Astrocyte of the cerebellum (primary cell): ENCODE results near the gene TNIP1.
A peak's percentile ranks its signal among the peaks of the same experiment; 100 is the strongest.

ENCODE experiments used
- DNase-seq: peaks from one replicate; pipeline ENCODE4 v3.0.0-alpha.2; 2011; ENCODE audit warnings: low read depth
- H3K4me3 ChIP-seq: 2 replicates; pipeline ENCODE4 v1.5.1; 2011; ENCODE audit warnings: mild to moderate bottlenecking, low read depth, low read length, moderate library complexity
- in situ Hi-C: cut with HindIII; loops from 2 replicates; pipeline ENCODE4 v1.10.0; 2017; ENCODE audit warnings: low sequenced_read_pairs
- TF ChIP-seq, protein P1 (sequence below): IDR thresholded peaks from 2 replicates; pipeline ENCODE4 v1.5.1; 2012; ENCODE audit warnings: low read length, low read depth, moderate library complexity, mild to moderate bottlenecking; ENCODE audit errors: missing control alignments

TNIP1 gene

DNA sequence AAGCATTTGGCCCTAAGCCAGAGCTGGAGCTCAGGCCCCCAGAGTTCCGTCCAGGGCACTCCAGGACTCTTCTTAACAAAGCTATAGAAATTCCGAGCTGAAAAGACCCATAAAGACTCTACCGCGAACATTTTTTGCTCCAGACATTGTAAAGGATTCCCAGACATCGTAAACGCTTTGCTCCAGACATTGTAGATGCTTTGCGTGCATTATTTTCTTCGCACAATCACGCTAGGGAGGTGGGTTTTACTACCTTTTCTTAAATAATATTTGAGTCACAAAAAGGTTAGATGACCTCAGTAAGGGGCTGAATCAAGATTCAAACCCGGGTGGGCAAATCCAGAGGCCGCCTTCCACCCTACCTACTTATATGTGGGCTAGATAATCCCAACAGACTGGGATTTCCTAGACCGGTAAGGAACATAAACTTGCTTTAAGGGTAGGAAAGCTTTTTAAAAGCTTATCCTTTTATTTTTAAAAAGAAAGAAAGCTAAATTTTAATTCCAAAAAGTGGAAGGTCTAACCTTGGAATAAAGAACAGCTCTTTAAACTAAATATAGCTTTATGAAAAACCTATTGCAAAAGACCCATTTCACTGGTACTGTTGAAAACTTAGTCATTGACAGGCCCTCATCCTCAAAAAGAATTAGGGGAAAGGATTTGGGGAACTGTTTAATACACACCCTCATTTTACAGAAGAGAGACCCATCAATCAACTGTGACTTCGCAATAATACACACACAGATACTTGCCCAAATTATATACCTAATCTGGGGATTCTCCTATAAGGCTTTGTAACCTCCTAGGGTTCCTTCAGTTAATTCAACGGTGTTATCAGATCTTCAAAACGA lies 822 bp upstream of the TNIP1 start:
- no peak for DNase-seq

DNA sequence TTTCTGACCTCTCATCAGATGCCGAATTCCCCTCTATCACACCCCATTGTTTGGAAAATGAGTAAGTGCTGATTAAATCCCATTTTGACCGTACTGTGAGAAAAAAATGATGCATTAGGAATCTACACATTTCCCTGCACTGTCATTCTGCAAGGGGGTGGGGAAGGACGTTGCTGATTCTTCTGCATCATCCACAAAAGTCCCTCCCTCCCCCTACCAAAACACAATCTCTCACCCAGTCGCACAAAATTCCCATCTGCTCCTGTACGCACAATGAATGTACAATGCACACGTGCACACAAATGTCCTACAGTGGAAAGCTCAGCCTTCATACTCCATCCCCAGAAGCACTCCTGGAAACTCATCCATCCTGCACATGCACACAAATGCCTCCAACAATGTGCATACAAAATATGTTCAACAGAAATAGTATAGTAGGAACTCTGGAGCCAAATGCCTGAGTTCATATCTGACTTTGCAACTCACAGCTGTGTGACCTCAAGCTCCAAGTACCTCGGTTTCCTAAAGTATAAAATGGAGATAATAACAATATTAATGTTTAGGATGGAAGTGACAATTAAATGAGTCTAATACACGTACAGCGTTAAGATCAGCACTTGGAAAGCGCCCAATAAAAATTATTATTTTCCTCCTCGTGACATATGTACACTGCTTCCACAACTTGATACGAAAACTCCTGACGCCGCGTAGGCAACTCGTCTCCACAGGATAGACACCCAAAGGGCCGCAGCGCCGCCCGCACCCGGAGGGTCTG lies 809 bp downstream of the TNIP1 start:
- H3K4me3 ChIP-seq = peak overlapping the region; percentile 84
- in situ Hi-C loops = no loop called here
- DNase-seq = no peak
- TF ChIP-seq, protein P1, sequence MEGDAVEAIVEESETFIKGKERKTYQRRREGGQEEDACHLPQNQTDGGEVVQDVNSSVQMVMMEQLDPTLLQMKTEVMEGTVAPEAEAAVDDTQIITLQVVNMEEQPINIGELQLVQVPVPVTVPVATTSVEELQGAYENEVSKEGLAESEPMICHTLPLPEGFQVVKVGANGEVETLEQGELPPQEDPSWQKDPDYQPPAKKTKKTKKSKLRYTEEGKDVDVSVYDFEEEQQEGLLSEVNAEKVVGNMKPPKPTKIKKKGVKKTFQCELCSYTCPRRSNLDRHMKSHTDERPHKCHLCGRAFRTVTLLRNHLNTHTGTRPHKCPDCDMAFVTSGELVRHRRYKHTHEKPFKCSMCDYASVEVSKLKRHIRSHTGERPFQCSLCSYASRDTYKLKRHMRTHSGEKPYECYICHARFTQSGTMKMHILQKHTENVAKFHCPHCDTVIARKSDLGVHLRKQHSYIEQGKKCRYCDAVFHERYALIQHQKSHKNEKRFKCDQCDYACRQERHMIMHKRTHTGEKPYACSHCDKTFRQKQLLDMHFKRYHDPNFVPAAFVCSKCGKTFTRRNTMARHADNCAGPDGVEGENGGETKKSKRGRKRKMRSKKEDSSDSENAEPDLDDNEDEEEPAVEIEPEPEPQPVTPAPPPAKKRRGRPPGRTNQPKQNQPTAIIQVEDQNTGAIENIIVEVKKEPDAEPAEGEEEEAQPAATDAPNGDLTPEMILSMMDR = no peak

More for the DNA sequence above, 822 bp upstream of the TNIP1 start:
- peak overlapping the region; percentile 84 for H3K4me3 ChIP-seq
- TF ChIP-seq, protein P1 = no peak
- in situ Hi-C loops = no loop called here

DNA sequence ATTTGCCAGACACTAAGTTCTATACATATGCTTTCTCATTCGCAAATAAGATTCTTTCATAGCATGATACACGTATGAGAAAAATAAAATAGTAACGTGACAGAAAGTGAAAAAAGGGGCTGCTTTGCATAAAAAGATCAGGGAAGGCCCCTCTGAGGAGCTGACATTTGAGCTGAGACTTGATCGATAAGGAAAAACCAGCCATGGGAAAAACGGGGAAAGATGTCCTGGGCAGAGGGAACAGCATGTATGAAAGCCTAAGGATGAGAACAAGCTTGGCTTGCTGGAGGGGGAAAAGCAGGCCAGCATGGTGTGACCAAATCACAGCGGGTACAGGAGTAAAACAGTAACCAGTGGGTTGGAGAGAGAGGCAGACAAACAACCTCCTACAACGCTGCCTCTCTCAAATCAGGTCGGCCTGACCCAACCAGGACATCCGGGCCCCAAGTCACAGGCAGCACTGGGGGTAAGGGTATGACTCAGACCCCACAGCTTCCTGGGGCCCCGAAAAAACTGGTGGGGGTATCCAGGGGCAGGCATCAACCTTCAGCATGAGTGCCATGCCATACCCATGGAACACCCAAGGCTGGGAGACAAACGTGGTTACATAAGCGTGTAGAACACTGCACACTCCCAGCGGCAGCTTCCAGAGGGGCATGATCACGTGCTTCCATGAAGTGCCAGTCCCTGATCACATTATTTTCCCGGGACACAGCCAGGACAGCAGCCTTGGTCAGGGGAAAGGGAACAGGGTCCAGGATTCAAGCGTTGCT lies 2.2 kb downstream of the TNIP1 start:
- no peak overlapping the region for H3K4me3 ChIP-seq
- DNase-seq = no peak
- TF ChIP-seq, protein P1 = no peak
- in situ Hi-C loops = no loop called here

DNA sequence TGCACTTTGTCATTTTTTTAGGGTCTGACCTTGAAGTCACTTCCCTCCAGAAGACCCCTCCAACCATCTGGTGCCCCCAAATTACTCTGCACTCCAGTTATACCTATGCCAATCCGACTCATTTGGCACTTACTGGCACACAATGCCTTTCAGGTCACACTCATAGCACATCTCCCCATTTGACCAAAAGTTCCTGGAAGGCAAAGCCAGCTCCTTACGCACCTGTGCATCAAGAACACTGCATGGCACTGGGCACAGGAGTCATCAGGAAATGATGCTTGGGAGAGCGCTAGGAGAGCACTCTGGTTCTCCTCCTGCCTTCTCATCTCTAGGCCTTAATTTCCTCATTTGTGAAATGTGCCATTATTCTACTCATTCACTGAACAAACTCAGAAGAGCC lies 2.9 kb downstream of the TNIP1 start:
- in situ Hi-C loops = no loop called here
- H3K4me3 ChIP-seq = no peak overlapping the region
- TF ChIP-seq, protein P1 = no peak
- no peak for DNase-seq

DNA sequence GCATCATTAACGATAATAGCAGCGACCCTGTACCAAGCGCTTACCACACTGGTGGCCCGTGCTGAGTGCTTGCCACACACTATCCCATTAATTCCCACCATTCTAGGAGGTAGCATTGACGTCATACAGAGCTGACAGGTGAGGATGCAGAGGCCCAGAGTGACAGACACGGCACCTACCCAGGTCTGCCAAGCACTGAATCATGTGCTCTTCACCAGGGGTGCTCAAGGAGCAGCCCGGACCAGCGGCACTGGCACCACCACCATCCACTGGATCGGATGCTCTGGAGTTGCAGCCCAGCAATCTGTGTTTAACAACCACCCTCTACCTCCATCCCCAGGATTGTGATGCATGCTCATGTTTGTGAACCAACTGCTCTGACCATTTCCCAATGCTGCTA lies 3.4 kb downstream of the TNIP1 start:
- in situ Hi-C loops = no loop called here
- H3K4me3 ChIP-seq = no peak overlapping the region
- DNase-seq = no peak
- TF ChIP-seq, protein P1 = no peak

DNA sequence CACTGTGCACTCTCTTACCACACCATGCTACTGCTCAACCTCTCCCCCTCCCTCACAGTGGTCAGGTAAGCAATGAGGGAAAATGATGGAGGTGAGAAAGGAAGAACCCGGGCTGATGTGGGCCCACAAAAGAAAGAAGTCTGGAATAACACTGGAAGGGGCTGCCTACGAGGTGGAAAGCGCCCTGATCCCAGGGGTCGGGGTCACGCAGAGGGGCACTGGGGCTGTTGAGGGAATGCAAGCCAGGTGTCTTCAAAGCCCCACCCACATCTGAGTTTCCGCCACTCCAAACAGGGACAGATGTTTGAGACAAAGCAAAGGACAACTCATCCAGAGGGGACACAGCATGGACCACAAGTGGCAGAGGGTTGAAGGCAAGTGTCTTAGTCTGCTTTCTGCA lies 4.2 kb downstream of the TNIP1 start:
- H3K4me3 ChIP-seq = no peak overlapping the region
- TF ChIP-seq, protein P1 = no peak
- in situ Hi-C loops = no loop called here
- no peak for DNase-seq
